LNCaP clone FGC (cell line): ENCODE data around the gene ATF7IP2.
"Not testable (repeated sequence)": the region's sequence is repeated elsewhere in the genome, so short reads cannot be mapped to it uniquely, and the experiment has no call there.

Experiments used
- DNase-seq: peaks from one replicate; pipeline ENCODE4 v3.0.0-alpha.2; 2011; ENCODE audit warnings: low read depth
- H3K4me3 ChIP-seq: 2 replicates; pipeline ENCODE4 v1.5.1; 2011; ENCODE audit warnings: mild to moderate bottlenecking, low read depth, low read length, control low read depth
- TF ChIP-seq, protein P1 (sequence below): IDR thresholded peaks from 2 replicates; pipeline ENCODE4 v1.5.1; 2012; ENCODE audit warnings: mild to moderate bottlenecking; ENCODE audit not compliant: control insufficient read depth, insufficient read depth; ENCODE audit errors: extremely low read depth

ATF7IP2 gene

DNA sequence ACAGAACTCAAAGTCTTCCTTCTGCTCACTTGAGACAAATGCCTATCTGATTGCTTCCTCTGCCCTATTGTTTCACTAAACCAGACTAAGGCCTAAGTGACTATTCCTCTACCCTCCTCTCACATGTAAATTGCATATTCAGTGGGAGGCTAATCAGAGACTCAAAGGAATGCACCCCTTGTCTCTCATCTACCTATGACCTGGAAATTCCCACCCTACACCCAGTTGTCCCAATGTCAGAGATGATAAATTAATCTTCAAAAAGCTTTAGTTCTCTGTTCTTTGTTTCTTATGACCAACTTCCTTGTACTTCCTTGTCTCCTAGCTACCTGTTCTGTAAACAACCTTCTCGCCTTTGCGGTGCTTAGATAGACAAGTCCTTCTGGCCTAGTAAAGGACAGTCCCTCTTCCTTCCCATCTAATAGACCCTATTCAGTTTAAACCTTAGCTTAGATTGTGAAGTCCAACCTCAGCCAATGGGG lies 118.6 kb downstream of the ATF7IP2 start:
- TF ChIP-seq, protein P1, sequence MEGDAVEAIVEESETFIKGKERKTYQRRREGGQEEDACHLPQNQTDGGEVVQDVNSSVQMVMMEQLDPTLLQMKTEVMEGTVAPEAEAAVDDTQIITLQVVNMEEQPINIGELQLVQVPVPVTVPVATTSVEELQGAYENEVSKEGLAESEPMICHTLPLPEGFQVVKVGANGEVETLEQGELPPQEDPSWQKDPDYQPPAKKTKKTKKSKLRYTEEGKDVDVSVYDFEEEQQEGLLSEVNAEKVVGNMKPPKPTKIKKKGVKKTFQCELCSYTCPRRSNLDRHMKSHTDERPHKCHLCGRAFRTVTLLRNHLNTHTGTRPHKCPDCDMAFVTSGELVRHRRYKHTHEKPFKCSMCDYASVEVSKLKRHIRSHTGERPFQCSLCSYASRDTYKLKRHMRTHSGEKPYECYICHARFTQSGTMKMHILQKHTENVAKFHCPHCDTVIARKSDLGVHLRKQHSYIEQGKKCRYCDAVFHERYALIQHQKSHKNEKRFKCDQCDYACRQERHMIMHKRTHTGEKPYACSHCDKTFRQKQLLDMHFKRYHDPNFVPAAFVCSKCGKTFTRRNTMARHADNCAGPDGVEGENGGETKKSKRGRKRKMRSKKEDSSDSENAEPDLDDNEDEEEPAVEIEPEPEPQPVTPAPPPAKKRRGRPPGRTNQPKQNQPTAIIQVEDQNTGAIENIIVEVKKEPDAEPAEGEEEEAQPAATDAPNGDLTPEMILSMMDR = no peak
- no peak overlapping the region for H3K4me3 ChIP-seq
- no peak for DNase-seq

DNA sequence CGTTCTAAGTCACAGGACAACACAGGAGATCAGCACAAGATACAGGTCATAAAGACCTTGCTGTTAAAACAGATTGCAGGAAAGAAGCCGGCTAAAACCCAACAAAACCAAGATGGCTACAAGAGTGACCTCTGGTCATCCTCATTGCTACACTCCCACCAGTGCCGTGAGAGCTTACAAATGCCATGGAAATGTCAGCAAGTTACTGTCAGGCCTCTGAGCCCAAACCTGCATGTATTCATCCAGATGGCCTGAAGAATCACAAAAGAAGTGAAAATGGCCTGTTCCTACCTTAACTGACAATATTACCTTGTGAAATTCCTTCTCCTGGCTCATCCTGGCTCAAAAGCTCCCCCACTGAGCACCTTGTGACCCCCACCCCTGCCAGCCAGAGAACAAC lies 119.4 kb downstream of the ATF7IP2 start:
- not testable (repeated sequence) for DNase-seq, H3K4me3 ChIP-seq

DNA sequence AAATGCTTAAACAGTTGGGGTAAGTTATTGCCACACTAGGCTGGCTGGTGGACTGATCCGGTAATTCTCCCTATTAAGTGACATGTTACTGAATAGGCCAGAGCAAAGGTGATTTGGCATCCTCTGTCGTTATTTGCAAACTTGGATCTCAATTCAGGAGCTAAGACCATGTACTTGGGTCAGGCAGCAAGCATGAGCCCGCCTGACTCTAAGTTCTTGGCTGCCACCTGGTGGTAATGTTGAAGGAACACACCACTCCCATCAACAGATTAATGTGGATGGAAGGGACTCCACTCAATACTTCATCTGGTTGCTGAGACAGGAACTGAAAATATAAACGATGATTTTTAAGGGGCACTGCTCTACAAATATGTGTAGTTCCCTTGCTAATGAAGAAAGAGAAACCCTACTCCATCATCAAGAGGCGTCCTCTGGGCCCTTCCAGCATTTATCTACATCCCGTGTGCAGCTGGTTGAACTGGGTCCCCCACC lies 123.7 kb downstream of the ATF7IP2 start:
- TF ChIP-seq, protein P1 = peak; percentile 90

DNA sequence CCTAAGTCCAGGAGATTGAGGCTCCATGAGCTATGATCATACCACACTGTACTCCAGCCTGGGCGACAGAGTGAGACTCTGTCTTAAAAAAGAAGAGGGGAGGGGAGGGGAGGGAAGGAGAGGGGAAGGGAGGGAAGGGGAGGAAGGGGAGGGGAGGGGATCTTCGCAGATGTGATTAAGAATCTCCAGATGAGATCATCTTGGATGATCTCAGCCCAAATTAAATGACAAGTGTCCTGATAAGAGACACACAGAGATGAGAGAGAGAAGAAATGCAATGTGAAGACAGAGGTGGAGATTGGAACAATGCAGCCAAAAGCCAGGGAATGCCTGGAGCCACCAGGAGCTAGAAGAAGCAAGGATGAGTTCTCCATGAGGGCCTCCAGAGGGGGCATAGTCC lies 124.4 kb downstream of the ATF7IP2 start:
- TF ChIP-seq, protein P1 = no peak
- DNase-seq = no peak
- no peak overlapping the region for H3K4me3 ChIP-seq

More for the DNA sequence above, 123.7 kb downstream of the ATF7IP2 start:
- peak; percentile 57 for DNase-seq
- H3K4me3 ChIP-seq = no peak overlapping the region

DNA sequence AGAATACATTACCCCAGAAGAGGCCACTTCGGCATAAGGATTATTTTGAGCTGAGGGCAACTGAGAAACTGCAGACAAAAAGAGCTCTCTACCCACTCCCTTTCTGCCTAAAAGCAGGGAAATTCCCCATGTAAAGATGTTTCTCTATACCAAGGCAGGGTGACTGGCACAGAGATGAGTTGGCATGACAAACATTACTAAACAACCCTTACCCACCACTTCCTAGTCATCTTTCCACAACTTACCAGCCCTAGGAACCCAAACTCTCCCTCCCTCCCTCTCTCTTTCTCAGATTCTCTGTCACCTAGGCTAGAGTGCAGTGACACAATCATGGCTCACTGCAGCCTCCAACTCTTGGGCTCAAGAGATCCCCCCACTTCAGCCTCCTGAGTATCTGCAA lies 126.0 kb downstream of the ATF7IP2 start:
- no peak for DNase-seq
- TF ChIP-seq, protein P1 = no peak
- H3K4me3 ChIP-seq = no peak overlapping the region

DNA sequence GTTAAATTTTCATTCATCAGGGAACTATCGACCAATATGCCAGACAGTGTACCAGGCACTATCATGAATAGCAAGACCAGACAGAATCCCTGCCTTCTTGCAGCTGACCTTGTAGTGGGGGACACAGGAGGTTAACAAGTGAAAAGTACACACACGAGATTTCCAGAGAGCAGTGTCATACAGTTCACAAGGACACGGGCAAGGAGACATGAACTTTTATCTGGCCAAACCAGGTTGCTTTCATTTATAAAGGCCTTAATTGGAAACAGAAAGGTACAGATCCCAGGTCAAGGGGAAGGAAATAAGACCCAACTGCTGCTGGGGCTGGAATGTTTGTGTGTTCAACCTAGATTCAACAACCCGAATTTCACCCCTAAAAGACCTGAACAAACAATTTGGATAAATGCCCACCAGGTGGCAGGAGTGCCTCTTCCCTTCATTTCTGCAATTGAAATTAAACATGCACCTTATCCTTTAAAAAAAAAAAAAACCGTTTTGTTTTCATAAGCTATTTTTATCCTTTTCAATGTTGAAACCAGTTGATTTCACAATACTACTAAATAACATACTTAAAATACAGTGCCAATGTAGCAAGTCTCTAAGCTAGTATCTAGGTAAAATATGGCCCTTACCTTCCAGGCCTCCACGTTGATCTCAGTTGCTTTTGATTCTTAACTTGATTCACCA lies 128.7 kb downstream of the ATF7IP2 start:
- TF ChIP-seq, protein P1 = peak; percentile 57
- H3K4me3 ChIP-seq = no peak overlapping the region
- DNase-seq = peak; percentile 26

DNA sequence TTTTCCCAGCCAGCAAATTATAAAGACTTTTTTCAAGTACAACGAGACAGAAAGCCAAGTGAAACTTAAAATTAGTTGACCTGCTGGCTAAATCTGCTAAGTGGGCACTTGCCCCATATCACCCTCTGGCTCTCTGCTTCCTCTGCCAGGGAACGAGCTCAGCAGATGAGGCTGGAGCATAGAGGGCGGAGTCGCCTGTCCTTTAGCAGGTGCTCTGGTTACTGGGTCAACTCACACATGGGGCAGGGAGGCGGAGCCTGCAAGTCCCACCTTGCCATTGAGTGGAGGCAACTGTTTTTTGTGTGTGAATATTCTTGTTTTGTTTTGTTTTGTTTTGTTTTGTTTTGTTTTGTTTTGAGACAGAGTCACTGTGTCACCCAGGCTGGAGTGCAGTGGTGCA lies 132.0 kb downstream of the ATF7IP2 start:
- no peak overlapping the region for H3K4me3 ChIP-seq
- no peak for DNase-seq
- TF ChIP-seq, protein P1 = no peak
